Cardiac septum (tissue), 1 donor: ENCODE data around the gene ACAP2. TPM values are rescaled to one million over a fixed set of nuclear protein-coding genes. Genes with fewer than 3 reads are reported as not detected.
"Not testable (repeated sequence)": the region's sequence is repeated elsewhere in the genome, so short reads cannot be mapped to it uniquely, and the experiment has no call there.

Source experiments
- DNase-seq: peaks from one replicate; pipeline ENCODE4 v3.0.0-alpha.2; 2020; ENCODE audit warnings: low spot score
- intact Hi-C: fragments of 100-400 bp; cut with DNase I; formaldehyde crosslinking; loops from one replicate; pipeline ENCODE4 v1.14.0; 2022
- long read RNA-seq: library from polyadenylated mRNA; unstranded; transcript quantifications from one replicate; pipeline ENCODE4 v2.0.0, GENCODE V29; 2021
- total RNA-seq: library from RNA; stranded (reverse); fragmentation: NEBNext Ultra II Directional; extraction: Animal tissue kit (Norgen Biotek cat#: 25700); gene quantifications from one replicate; pipeline ENCODE4 v1.2.1, GENCODE V29; 2021
- donor health status: DM: no; HTN: no; CAD: no.

ACAP2 gene
- total RNA-seq, result 20.0 TPM
- long read RNA-seq, full-length matches to known transcripts, result 2 of 14 reads
- long read RNA-seq, partial matches to known transcripts, result 6 of 14 reads
- long read RNA-seq, other reads (novel, unspliced or antisense), result 6 of 14 reads

GRCh38 chr3:195442573-195443390 lies at the start of gene ACAP2:
TSS of gene ACAP2 (minus strand) at chr3:195443020. CDS start at chr3:195442847, 173 bp downstream.
- peak; percentile 100 for DNase-seq
- intact Hi-C loops, result loop anchor here (5.0 kb wide), 1 partner anchor 170 kb away; the partner anchor contains the start of gene XXYLT1

- intact Hi-C loops, result no loop called here
- DNase-seq, result no peak
Observed at GRCh38 chr3:195475614-195476013, 32.8 kb upstream of the ACAP2 start.

- intact Hi-C loops, DNase-seq: not testable (repeated sequence)
Observed at GRCh38 chr3:195475116-195475515, 32.3 kb upstream of the ACAP2 start.

- DNase-seq, result no peak
- intact Hi-C loops, result no loop called here
Observed at GRCh38 chr3:195468841-195469240, 26.0 kb upstream of the ACAP2 start.

- intact Hi-C loops, result no loop called here
- DNase-seq, result no peak
Observed at GRCh38 chr3:195468391-195468776, 25.6 kb upstream of the ACAP2 start.

- intact Hi-C loops, result no loop called here
- no peak for DNase-seq
Observed at GRCh38 chr3:195467641-195468390, 25.0 kb upstream of the ACAP2 start.

GRCh38 chr3:195466251-195466650 lies 23.4 kb upstream of the ACAP2 start:
- no peak for DNase-seq
- intact Hi-C loops, result no loop called here

- DNase-seq, result not testable (repeated sequence)
Observed at GRCh38 chr3:195462922-195463321, 20.1 kb upstream of the ACAP2 start.

GRCh38 chr3:195462308-195462610 lies 19.4 kb upstream of the ACAP2 start:
- intact Hi-C loops, result no loop called here
- DNase-seq, result no peak

More at GRCh38 chr3:195462922-195463321, 20.1 kb upstream of the ACAP2 start:
- intact Hi-C loops, result not testable (repeated sequence)

- no peak for DNase-seq
- intact Hi-C loops, result no loop called here
Observed at GRCh38 chr3:195461594-195462307, 18.9 kb upstream of the ACAP2 start.

- intact Hi-C loops, result no loop called here
- DNase-seq, result no peak
Observed at GRCh38 chr3:195460091-195460713, 17.4 kb upstream of the ACAP2 start.

- DNase-seq, result no peak
- intact Hi-C loops, result no loop called here
Observed at GRCh38 chr3:195458316-195458717, 15.5 kb upstream of the ACAP2 start.

- intact Hi-C loops, result no loop called here
Observed at GRCh38 chr3:195455789-195456188, 13.0 kb upstream of the ACAP2 start.

GRCh38 chr3:195453236-195453635 lies 10.4 kb upstream of the ACAP2 start:
- intact Hi-C loops, result no loop called here
- DNase-seq, result no peak

More at GRCh38 chr3:195455789-195456188, 13.0 kb upstream of the ACAP2 start:
- no peak for DNase-seq

- intact Hi-C loops, result no loop called here
- no peak for DNase-seq
Observed at GRCh38 chr3:195451373-195452015, 8.7 kb upstream of the ACAP2 start.

- no peak for DNase-seq
- intact Hi-C loops, result no loop called here
Observed at GRCh38 chr3:195450731-195451229, 8.0 kb upstream of the ACAP2 start.

GRCh38 chr3:195448205-195448875 lies 5.5 kb upstream of the ACAP2 start:
- intact Hi-C loops, result no loop called here

GRCh38 chr3:195447201-195447600 lies 4.4 kb upstream of the ACAP2 start:
- intact Hi-C loops, result no loop called here
- DNase-seq, result no peak

More at GRCh38 chr3:195448205-195448875, 5.5 kb upstream of the ACAP2 start:
- no peak for DNase-seq
